Activated CD4-positive, alpha-beta T cell treated with anti-CD3 and anti-CD28 coated beads for 1 hour (primary cell): Measurements from ENCODE around the gene SLC9A3.

ENCODE experiments used
- DNase-seq: peaks from one replicate; pipeline ENCODE4 v3.0.0-alpha.2; 2020

The SLC9A3 gene

DNA sequence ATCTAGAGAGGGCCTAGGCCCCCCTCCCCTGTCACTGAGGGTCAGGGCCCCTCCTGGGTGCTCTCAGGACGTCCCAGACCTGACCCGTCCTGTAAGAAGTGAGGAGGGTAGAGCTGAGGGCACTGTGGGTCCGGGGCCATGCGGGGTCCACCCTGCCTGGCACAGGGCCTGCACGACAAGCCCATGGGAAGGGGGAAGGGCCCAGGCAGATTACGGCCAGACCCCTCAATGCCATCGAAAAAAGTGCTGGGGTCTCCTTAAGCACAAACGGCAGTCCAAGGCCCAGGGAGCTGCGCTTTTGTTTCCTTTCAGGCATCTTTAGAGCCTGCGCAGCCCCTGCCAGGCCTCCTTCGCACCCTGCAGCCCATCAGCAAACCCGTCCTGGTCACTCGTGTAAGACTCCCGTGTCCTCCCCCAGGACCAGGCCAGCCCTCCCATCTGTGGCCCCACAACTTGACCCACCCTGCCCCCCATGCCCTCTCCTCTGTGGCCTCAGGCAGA is 85.7 kb downstream of the SLC9A3 start:
- no peak for DNase-seq

GRCh38 chr5:437281-437771 is 86.9 kb downstream of the SLC9A3 start:
- no peak for DNase-seq

DNA sequence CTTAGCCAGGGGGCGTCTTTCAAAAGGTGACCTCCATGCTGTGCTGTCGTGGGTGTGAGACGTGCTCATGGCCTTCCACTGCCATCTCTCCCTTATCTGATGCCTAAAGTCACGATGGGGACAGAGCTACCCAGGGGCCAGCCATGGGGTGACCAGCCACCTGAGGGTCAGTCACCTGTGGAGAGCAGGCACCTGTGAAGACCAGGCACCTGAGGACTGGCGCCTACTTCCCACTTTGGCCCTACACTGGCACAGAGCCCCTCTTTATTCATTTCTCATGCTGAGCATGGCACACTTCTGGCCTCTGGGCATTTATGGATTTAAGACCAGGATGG is 87.6 kb downstream of the SLC9A3 start:
- no peak for DNase-seq

GRCh38 chr5:435961-436640 is 88.1 kb downstream of the SLC9A3 start:
- DNase-seq: no peak

DNA sequence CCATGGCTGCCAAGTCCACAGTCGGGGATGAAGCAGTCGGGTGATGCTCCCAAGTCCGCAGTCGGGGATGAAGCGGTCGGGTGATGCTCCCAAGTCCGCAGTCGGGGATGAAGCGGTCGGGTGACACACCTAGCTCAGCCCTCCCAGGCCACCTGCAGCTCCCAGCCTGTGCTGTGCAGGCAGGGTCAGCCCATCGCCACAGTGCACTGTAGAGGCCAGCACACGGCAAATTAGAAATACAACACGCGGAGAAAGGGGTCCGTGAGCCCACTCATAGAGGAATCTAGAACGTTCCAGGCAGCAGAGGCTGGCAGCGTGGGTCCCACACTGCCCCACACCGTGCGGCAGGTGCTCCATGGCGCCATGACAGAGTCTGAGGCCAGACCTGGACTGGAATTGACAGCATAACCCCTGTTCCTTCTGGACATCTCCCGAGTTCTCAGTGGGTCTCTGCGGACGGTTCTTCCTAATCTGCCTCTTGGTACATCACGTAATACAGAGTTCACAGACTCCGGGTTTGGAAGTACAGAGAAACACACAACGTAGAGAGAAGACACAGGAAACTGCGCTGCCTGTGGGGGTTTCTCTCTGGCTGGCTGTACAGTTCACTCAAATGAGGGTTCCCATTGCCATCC is 89.0 kb downstream of the SLC9A3 start:
- DNase-seq: no peak

DNA sequence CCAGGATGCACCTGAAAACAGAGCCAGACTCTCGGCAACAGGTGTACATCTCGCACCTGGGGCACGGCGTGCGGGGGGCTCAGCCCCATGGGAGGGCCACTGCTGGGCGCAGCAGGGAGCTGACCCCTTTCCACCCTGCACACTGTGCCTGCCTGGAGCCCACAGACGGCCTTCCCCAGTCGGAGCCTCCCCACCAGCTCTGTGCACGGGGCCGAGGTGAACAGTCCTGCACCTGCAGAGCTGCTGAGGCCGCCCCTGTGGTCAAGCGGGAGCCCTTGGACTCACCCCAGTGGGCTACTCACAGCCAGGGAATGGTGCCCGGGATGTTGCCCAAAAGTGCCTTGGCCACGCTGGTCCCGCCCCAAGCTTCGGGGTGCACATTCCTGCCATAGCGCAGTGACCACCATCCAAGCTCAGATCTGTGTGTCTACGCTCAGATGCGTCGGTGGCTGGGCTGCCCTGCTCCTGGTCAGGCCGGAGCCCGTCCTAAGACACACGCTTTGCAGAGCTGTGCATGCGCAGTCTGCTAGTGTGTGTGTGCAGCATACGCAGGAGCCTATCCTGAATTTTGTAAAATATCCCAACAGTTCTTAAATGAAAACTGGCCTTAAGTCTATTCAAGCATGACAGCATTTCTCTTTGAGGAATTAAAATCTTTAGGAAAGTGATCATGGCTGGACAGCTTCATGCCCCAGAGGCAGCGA is 89.7 kb downstream of the SLC9A3 start:
- DNase-seq: no peak

- DNase-seq: no peak
Observed at GRCh38 chr5:433836-434235, 90.4 kb downstream of the SLC9A3 start.

DNA sequence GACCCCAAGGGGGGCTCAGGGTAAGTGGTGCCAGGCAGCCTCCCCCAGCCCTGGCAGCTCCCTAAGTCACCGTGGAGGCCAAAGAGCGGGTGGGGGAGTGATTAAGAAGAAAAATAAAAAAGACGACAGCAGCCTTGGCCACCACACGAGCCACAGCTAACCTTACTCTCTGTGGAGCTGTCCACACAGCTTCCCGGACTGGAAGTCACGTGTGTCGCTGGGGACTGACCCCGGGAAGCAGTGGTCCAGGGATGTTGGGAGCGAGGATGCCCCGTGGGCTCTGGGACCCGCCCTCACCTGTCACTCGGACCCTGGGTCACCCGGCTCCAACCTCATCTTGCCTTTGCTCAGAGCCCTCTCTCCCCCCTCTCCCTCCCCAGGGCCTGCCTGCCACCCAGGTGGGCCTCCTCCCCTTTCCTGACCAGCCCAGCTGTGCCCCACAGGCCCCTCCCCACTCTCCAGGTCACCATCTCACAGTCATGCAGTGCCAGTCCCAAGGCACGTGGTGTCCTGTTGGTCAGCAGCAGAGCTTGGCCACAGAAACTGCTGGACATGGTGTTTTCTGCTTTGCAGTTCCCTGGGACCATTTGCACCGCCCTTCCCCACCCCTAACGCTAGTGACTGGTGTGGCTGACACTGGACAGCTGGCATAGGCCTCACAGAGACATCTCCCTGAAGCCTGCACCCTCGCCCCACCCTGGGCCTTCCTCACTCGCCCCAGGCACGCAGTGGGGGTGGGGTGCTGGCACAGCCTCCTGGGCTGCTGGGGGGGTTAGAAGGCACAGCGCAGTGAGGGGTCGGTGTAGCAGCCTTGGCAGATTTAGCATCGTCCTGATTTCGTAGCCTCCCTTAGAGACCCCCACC is 91.1 kb downstream of the SLC9A3 start:
- DNase-seq: no peak

- DNase-seq: no peak
Observed at GRCh38 chr5:432201-432927, 91.9 kb downstream of the SLC9A3 start.

DNA sequence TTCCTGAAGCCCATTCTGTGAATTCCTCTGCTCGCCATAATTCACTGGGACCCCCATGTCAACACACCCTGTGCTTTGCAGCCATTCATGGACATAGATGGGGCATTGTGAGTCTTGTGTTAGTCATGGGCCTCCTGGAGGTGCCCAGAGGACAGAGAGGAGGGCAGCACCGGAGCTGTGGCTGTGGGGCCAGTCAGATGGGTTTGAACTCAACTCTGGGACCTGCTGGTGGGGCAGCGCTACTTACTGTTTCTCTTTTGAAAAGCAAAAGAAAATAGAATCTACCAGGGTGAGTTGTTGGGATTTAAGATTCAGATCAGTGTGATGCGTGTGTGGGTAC is 92.6 kb downstream of the SLC9A3 start:
- DNase-seq: no peak

- no peak for DNase-seq
Observed at GRCh38 chr5:431001-431710, 93.1 kb downstream of the SLC9A3 start.

GRCh38 chr5:430214-430925 is 93.9 kb downstream of the SLC9A3 start:
- DNase-seq: no peak

DNA sequence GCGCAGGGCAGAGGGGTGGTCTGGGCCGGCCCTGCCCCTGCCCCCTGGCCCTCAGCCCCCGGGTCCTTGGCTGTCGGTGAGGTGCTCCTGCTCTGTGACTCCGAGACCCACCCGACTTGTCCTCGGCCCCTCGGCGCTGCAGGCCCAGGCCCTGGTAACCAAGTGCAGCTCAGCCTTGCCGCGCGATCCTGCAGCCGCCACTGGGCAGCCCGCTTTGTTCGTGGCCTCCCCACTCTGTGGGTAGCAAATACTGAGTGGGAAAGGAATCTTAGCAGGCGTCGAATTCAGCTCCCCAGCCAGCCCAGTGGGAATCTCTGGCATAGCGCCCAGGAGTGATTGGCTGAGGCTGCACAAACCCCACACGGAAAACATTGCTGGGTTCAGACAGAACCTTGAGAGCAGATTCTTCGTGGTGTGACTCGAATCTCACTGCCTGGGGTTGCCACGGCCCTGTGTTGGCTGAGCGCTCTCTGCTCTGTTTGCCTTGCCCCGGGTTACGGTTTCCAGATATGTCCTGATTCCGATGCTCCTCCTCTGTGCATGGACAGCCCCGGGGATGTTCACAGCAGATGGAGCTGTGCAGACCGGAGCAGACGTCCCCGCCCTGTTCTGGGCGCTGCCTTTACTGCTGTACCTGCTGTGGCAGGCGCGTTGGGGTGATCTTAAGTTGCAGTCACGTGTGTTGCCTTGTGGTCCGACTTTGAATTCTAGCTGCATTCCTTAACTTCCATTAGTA is 94.6 kb downstream of the SLC9A3 start:
- no peak for DNase-seq

DNA sequence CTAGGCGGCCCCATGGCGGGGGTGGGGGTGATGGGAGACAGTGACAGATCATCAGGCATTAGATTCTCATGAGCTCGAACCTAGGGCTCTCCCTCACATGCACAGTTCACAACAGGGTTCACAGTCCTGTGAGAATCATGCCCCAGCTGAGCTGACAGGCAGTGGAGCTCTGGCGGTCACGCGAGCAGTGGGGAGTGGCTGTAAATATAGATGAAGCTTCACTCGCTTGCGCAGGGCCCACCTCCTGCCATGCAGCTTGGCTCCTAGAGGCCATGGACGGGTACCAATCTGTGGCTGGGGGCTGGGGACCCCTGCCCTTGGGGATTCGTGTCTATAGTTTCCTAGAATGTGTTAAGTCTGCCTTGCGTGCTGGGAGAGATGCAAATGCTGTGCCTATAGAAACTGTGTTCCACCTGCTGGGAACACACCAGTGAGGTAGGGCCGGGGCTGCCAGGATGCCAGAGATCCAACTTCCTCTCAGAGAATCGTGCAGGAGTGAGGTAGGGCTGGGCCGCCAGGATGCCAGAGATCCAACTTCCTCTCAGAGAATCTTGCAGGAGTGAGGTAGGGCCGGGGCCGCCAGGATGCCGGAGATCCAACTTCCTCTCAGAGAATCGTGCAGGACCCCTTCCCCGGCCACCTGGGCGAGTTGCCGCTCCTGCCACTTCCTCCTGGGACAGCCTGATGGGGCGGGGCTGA is 95.3 kb downstream of the SLC9A3 start:
- DNase-seq: no peak

DNA sequence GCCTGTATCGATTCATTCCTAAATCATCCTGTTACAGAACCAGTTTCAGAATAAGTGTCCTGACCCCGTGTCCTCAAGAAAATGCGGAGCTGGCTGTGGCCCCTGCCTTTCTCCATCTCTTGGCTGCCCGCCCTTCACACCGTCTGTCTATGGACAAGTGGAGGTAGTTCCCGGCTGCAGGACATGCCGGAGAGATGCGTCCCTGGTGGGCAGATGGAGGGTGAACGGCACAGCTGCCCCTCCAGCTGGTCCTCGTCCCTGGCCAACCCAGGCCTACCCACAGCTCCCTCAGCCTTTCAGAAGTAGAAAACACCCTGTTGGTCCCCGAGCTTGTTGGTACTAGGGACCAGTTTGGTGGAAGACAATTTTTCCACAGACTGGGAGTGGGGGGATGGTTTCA is 96.0 kb downstream of the SLC9A3 start:
- DNase-seq: no peak

DNA sequence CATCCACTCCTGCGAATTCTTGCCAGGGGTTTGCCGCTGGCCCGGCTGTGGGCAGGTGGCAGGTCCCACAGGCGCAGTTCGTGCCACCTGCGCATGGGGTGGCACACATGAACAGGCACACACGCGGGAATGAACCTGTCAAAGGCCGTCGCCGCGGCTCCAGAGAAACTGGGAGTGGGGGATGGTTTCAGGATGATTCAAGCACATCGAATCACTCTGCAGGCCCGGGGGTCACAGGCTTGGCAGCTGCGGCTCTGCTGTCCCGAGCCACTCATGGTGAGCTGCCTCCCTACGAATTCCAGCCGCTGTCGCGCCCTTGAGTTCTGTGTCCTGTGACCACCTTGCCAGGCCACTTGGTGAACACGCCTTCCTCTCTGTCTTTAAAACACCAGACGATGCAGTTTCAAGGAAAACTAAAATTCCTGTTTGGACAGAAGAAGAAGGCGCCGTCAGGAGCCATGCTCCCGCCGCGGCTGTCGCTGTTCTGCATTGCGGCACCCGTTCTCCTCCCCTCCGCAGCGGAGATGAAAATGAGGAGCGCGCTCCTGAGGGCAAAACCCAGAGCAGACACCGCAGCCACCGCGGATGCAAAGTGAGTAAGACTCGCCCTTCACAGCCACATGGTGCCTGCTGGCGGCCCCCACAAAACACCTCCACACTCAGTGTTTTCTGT is 96.7 kb downstream of the SLC9A3 start:
- no peak for DNase-seq

GRCh38 chr5:426392-426976 is 97.8 kb downstream of the SLC9A3 start:
- no peak for DNase-seq

DNA sequence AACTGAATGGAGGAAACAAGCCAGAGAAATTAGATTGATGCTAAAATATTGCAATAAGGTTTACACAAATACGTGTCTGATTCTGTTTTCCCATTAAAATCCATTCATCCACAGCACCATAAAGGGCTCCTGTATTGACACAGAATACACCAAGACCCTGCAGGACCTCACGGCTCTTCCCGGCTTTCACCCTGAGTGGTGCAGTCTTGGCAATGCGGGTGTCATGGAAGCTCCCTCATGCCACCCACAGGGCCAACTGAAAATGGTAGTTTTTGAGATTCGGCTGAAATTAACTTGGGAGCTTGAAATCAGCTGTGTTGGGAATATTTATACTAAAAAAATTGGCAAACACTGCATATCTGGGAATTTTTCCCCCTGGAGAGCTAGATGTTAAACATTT is 98.5 kb downstream of the SLC9A3 start:
- DNase-seq: no peak
